ENCODE data around the gene NCOA1. TPM values are rescaled to one million over a fixed set of nuclear protein-coding genes. Genes with fewer than 3 reads are reported as not detected.

Gene NCOA1
- total RNA-seq, 4 donors from 2014 or later, result 29.9 to 51.9 (median 40.1) TPM

- no peaks in the 10 kb centered on the region for H3K36me3 ChIP-seq
- no peak overlapping the region for H3K4me3 ChIP-seq (replicated peaks in 1 of 3)
- no peak overlapping the region for H3K27ac ChIP-seq
- no peak for DNase-seq
- 95 to 96% methylated on average over 4 of the region's 4 CpGs for whole genome bisulfite sequencing, 2 donors
- no peak for TF ChIP-seq POLR2A (IDR thresholded peaks at IDR 0.05)
- TF ChIP-seq CTCF (IDR thresholded peaks at IDR 0.05), result no peak
- no peaks in the 10 kb centered on the region for H3K27me3 ChIP-seq
- H3K4me1 ChIP-seq, result no peaks in the 10 kb centered on the region
- intact Hi-C loops (cut with DNase I), result no loop called here
- H3K9me3 ChIP-seq, result no peaks in the 10 kb centered on the region
Measured at GRCh38 chr2:24538720-24539119, 47.7 kb downstream of the NCOA1 start.

GRCh38 chr2:24539258-24539657, 48.2 kb downstream of the NCOA1 start:
- Histone ChIP-seq H3K4me1 (no peaks in the 10 kb centered on the region), H3K36me3 (no peaks in the 10 kb centered on the region), H3K27me3 (no peaks in the 10 kb centered on the region), H3K27ac (no peak overlapping the region), H3K9me3 (no peaks in the 10 kb centered on the region), H3K4me3 (replicated peaks in 1 of 3) (no peak overlapping the region)
- no peak for TF ChIP-seq CTCF (IDR thresholded peaks at IDR 0.05)
- no peak for TF ChIP-seq POLR2A (IDR thresholded peaks at IDR 0.05)
- intact Hi-C loops (cut with DNase I), result no loop called here
- DNase-seq, result no peak
- 92 to 93% methylated on average over 1 of the region's 1 CpG for whole genome bisulfite sequencing, 2 donors

GRCh38 chr2:24540011-24540477, 49.0 kb downstream of the NCOA1 start:
- no peak overlapping the region for H3K4me3 ChIP-seq (replicated peaks in 1 of 3)
- TF ChIP-seq POLR2A (IDR thresholded peaks at IDR 0.05) (no peak), CTCF (IDR thresholded peaks at IDR 0.05) (no peak)
- H3K9me3 ChIP-seq, result no peaks in the 10 kb centered on the region
- no peaks in the 10 kb centered on the region for H3K36me3 ChIP-seq
- H3K4me1 ChIP-seq, result no peaks in the 10 kb centered on the region
- intact Hi-C loops (cut with DNase I), result no loop called here
- no peaks in the 10 kb centered on the region for H3K27me3 ChIP-seq
- no peak overlapping the region for H3K27ac ChIP-seq
- no peak for DNase-seq
- 69 to 85% methylated on average over 2 of the region's 2 CpGs for WGBS, 2 donors

GRCh38 chr2:24541621-24542020, 50.6 kb downstream of the NCOA1 start:
- TF ChIP-seq CTCF (IDR thresholded peaks at IDR 0.05) (no peak), POLR2A (IDR thresholded peaks at IDR 0.05) (no peak)
- H3K36me3 ChIP-seq, result no peaks in the 10 kb centered on the region
- no peaks in the 10 kb centered on the region for H3K4me1 ChIP-seq
- no peaks in the 10 kb centered on the region for H3K27me3 ChIP-seq
- no peak for DNase-seq
- no peaks in the 10 kb centered on the region for H3K9me3 ChIP-seq
- H3K4me3 ChIP-seq (replicated peaks in 1 of 3), result no peak overlapping the region
- H3K27ac ChIP-seq, result no peak overlapping the region
- intact Hi-C loops (cut with DNase I), result no loop called here

- Histone ChIP-seq H3K9me3 (no peaks in the 10 kb centered on the region), H3K4me3 (replicated peaks in 1 of 3) (no peak overlapping the region), H3K27ac (no peak overlapping the region), H3K36me3 (no peaks in the 10 kb centered on the region), H3K4me1 (no peaks in the 10 kb centered on the region), H3K27me3 (no peaks in the 10 kb centered on the region)
- DNase-seq, result no peak
- TF ChIP-seq CTCF (IDR thresholded peaks at IDR 0.05) (no peak), POLR2A (IDR thresholded peaks at IDR 0.05) (no peak)
- 95 to 97% methylated on average over 3 of the region's 3 CpGs for WGBS, 2 donors
- intact Hi-C loops (cut with DNase I), result no loop called here
Measured at GRCh38 chr2:24542269-24542872, 51.3 kb downstream of the NCOA1 start.
